Endothelial cell of umbilical vein (primary cell): ENCODE data around the gene TSGA10IP.

Experiments used
- CTCF ChIP-seq, 2 donors: IDR thresholded peaks; 1 replicate in 1 of 2; 2 replicates in 1 of 2; pipeline ENCODE4 v1.5.1; 2011; ENCODE audit warnings: low read length in 2 of 2, mild to moderate bottlenecking in 2 of 2, moderate library complexity in 2 of 2, control low read depth in 1 of 2, inconsistent platforms in 1 of 2, low read depth in 1 of 2; ENCODE audit not compliant: insufficient read depth in 1 of 2; ENCODE audit errors: extremely low read depth in 1 of 2
- EZH2 ChIP-seq: IDR thresholded peaks from 2 replicates; pipeline ENCODE4 v1.6.1; 2012; ENCODE audit warnings: borderline replicate concordance, low read depth, mild to moderate bottlenecking, moderate library complexity, low read length, inconsistent platforms; ENCODE audit not compliant: severe bottlenecking
- FOS ChIP-seq: IDR thresholded peaks from 2 replicates; pipeline ENCODE4 v1.6.1; 2011; ENCODE audit warnings: mild to moderate bottlenecking, low read length, moderate library complexity, borderline replicate concordance; ENCODE audit not compliant: insufficient read depth
- GATA2 ChIP-seq: IDR thresholded peaks from 2 replicates; pipeline ENCODE4 v1.7.0; 2011; ENCODE audit warnings: low read depth, mild to moderate bottlenecking, moderate library complexity, mixed read lengths, low read length; ENCODE audit not compliant: insufficient read length, insufficient read depth
- JUN ChIP-seq: IDR thresholded peaks from 2 replicates; pipeline ENCODE4 v1.6.1; 2011; ENCODE audit warnings: borderline replicate concordance, low read depth; ENCODE audit not compliant: insufficient read length, insufficient read depth
- POLR2A ChIP-seq: IDR thresholded peaks from 2 replicates; pipeline ENCODE4 v1.6.1; 2012; ENCODE audit warnings: low read depth, mild to moderate bottlenecking, control low read depth, low read length
- POLR2AphosphoS5 ChIP-seq: IDR thresholded peaks from 2 replicates; pipeline ENCODE4 v1.6.1; 2012; ENCODE audit warnings: low read depth, mild to moderate bottlenecking, control low read depth, low read length, moderate library complexity; ENCODE audit not compliant: insufficient read depth
- TF ChIP-seq, protein P1 (sequence below): IDR thresholded peaks from 2 replicates; pipeline ENCODE4 v1.6.1; 2011; ENCODE audit not compliant: insufficient read depth, insufficient read length

- TF ChIP-seq, protein P1, sequence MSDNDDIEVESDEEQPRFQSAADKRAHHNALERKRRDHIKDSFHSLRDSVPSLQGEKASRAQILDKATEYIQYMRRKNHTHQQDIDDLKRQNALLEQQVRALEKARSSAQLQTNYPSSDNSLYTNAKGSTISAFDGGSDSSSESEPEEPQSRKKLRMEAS, result no peak
- no peak for TF ChIP-seq CTCF (IDR thresholded peaks at IDR 0.05; ENCODE audit: extremely low read depth in 1 of 2, insufficient read depth in 1 of 2, low read depth in 1 of 2, low read length in 2 of 2)
- no peak for TF ChIP-seq EZH2
- TF ChIP-seq POLR2A, result no peak
- TF ChIP-seq FOS, result no peak
- no peak for TF ChIP-seq POLR2AphosphoS5
- no peak for TF ChIP-seq JUN
- TF ChIP-seq GATA2, result no peak
Measured at GRCh38 chr11:65927904-65928397, 17.3 kb upstream of the TSGA10IP start.
